ENCODE data around the gene GCGR.

Gene GCGR

GRCh38 chr17:81843713-81844326, 39.9 kb downstream of the GCGR start:
- no peak for DNase-seq
- H3K4me2 ChIP-seq (ENCODE audit: insufficient read depth, low read length): no peak overlapping the region
- peaks cover 30% of the 10 kb centered on the region for H4K20me1 ChIP-seq (ENCODE audit: insufficient read depth, low read length)
- H3K9ac ChIP-seq (ENCODE audit: low read depth, low read length): no peak overlapping the region
- H3K27ac ChIP-seq (ENCODE audit: low read length): no peak overlapping the region
- no peak for ATAC-seq (ENCODE audit: insufficient read depth, low read depth)
- H3K27me3 ChIP-seq (ENCODE audit: insufficient read depth, low read length, poor library complexity): no peaks in the 10 kb centered on the region
- H3K79me2 ChIP-seq (ENCODE audit: insufficient read depth, low read length): 0 out of 2 replicates have a peak, but pooled peaks cover 2% of the 10 kb centered on the region
- no peak overlapping the region for H2AFZ ChIP-seq (ENCODE audit: low read depth, low read length)
- no peaks in the 10 kb centered on the region for H3K9me3 ChIP-seq (ENCODE audit: insufficient read depth, low read length, severe bottlenecking)
- TF ChIP-seq CTCF (IDR thresholded peaks at IDR 0.05; ENCODE audit: borderline replicate concordance, extremely low read depth, low read length, poor library complexity, severe bottlenecking): no peak
- no peak for TF ChIP-seq EZH2 (IDR thresholded peaks at IDR 0.05; ENCODE audit: borderline replicate concordance, low read depth, low read length, severe bottlenecking)
- H3K4me3 ChIP-seq (ENCODE audit: low read depth in 1 of 2, low read length in 2 of 2): no peak overlapping the region
- no peaks in the 10 kb centered on the region for H3K4me1 ChIP-seq (ENCODE audit: insufficient read depth, low read length)
- H3K36me3 ChIP-seq (ENCODE audit: insufficient read depth, low read length): peaks cover 60% of the 10 kb centered on the region

DNA sequence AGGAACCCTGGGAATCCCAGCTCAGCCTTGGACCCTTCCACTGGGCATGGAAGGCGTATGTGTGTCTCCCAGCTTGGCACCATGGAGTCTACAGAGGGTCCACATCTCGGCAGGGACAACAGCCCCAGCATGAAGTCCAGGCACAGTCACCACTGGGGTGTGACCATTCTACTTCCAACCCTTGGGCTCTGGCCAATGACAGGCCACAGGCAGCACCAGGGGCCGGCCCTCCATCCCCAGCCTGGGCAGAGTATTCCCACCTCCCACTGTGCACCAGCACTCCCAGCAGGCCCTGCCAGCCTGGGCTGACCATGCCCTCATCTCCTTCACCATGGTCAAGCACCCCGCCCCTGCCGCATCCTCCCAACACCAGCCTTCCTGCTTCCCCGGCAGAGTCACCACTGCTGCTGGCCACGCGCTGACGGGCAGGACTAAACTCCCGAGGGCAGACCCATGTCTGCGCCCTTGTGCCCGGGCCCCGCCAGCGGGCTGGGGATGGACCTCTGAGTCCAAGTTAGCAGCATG, 40.4 kb downstream of the GCGR start:
- TF ChIP-seq CTCF (IDR thresholded peaks at IDR 0.05; ENCODE audit: borderline replicate concordance, extremely low read depth, low read length, poor library complexity, severe bottlenecking): no peak
- no peak for TF ChIP-seq EZH2 (IDR thresholded peaks at IDR 0.05; ENCODE audit: borderline replicate concordance, low read depth, low read length, severe bottlenecking)
- H2AFZ ChIP-seq (ENCODE audit: low read depth, low read length): no peak overlapping the region
- no peaks in the 10 kb centered on the region for H3K27me3 ChIP-seq (ENCODE audit: insufficient read depth, low read length, poor library complexity)
- H3K9ac ChIP-seq (ENCODE audit: low read depth, low read length): no peak overlapping the region
- DNase-seq (no peak), ATAC-seq (ENCODE audit: insufficient read depth, low read depth) (no peak)
- H3K4me2 ChIP-seq (ENCODE audit: insufficient read depth, low read length): no peak overlapping the region
- no peak overlapping the region for H3K27ac ChIP-seq (ENCODE audit: low read length)
- 0 out of 2 replicates have a peak, but pooled peaks cover 2% of the 10 kb centered on the region for H3K79me2 ChIP-seq (ENCODE audit: insufficient read depth, low read length)
- peaks cover 30% of the 10 kb centered on the region for H4K20me1 ChIP-seq (ENCODE audit: insufficient read depth, low read length)
- peaks cover 66% of the 10 kb centered on the region for H3K36me3 ChIP-seq (ENCODE audit: insufficient read depth, low read length)
- H3K4me1 ChIP-seq (ENCODE audit: insufficient read depth, low read length): no peaks in the 10 kb centered on the region
- H3K9me3 ChIP-seq (ENCODE audit: insufficient read depth, low read length, severe bottlenecking): no peaks in the 10 kb centered on the region
- no peak overlapping the region for H3K4me3 ChIP-seq (ENCODE audit: low read depth in 1 of 2, low read length in 2 of 2)

DNA sequence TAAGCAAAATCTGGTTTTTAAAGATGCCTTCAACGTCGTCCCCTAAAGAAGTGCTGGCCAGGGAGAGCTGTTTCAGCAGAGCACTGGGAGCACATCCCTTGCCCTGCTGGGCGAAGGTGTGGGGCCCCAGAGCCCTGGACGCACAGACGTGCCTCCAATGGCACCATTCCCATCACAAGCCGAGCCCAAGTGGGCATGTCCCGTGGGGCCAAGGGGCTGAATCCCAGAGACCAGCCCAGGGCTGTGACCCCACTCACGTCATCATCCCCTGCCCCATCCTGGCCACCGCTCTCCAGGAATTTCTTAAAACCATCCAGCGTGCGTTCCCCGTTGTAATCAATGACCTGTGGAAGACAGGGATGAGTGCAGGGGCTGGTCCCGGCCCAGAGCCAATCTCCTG, 40.9 kb downstream of the GCGR start:
- Histone ChIP-seq H3K4me3 (ENCODE audit: low read depth in 1 of 2, low read length in 2 of 2) (no peak overlapping the region), H3K4me2 (ENCODE audit: insufficient read depth, low read length) (no peak overlapping the region), H3K9me3 (ENCODE audit: insufficient read depth, low read length, severe bottlenecking) (no peaks in the 10 kb centered on the region), H4K20me1 (ENCODE audit: insufficient read depth, low read length) (peaks cover 30% of the 10 kb centered on the region), H3K9ac (ENCODE audit: low read depth, low read length) (no peak overlapping the region), H3K27ac (ENCODE audit: low read length) (no peak overlapping the region), H3K36me3 (ENCODE audit: insufficient read depth, low read length) (peaks cover 67% of the 10 kb centered on the region), H3K27me3 (ENCODE audit: insufficient read depth, low read length, poor library complexity) (no peaks in the 10 kb centered on the region), H2AFZ (ENCODE audit: low read depth, low read length) (no peak overlapping the region), H3K79me2 (ENCODE audit: insufficient read depth, low read length) (0 out of 2 replicates have a peak, but pooled peaks cover 3% of the 10 kb centered on the region), H3K4me1 (ENCODE audit: insufficient read depth, low read length) (no peaks in the 10 kb centered on the region)
- TF ChIP-seq CTCF (IDR thresholded peaks at IDR 0.05; ENCODE audit: borderline replicate concordance, extremely low read depth, low read length, poor library complexity, severe bottlenecking): no peak
- TF ChIP-seq EZH2 (IDR thresholded peaks at IDR 0.05; ENCODE audit: borderline replicate concordance, low read depth, low read length, severe bottlenecking): no peak
- no peak for ATAC-seq (ENCODE audit: insufficient read depth, low read depth)
- DNase-seq: no peak
